Fibroblast of lung (primary cell): ENCODE results near the gene KCNIP1.

ENCODE experiments used
- EZH2 ChIP-seq: IDR thresholded peaks from 2 replicates; pipeline ENCODE4 v1.5.1; 2012; ENCODE audit warnings: low read length, control low read depth, mild to moderate bottlenecking; ENCODE audit errors: missing control alignments
- TF ChIP-seq, protein P1 (sequence below), 2 donors: IDR thresholded peaks in 1 of 2; conservative IDR thresholded peaks in 1 of 2; 1 replicate in 1 of 2; 2 replicates in 1 of 2; pipeline ENCODE4 v1.5.1; 2011 to 2012; ENCODE audit warnings: low read length in 2 of 2, control low read depth in 1 of 2, inconsistent platforms in 1 of 2, low read depth in 1 of 2, mild to moderate bottlenecking in 1 of 2

DNA sequence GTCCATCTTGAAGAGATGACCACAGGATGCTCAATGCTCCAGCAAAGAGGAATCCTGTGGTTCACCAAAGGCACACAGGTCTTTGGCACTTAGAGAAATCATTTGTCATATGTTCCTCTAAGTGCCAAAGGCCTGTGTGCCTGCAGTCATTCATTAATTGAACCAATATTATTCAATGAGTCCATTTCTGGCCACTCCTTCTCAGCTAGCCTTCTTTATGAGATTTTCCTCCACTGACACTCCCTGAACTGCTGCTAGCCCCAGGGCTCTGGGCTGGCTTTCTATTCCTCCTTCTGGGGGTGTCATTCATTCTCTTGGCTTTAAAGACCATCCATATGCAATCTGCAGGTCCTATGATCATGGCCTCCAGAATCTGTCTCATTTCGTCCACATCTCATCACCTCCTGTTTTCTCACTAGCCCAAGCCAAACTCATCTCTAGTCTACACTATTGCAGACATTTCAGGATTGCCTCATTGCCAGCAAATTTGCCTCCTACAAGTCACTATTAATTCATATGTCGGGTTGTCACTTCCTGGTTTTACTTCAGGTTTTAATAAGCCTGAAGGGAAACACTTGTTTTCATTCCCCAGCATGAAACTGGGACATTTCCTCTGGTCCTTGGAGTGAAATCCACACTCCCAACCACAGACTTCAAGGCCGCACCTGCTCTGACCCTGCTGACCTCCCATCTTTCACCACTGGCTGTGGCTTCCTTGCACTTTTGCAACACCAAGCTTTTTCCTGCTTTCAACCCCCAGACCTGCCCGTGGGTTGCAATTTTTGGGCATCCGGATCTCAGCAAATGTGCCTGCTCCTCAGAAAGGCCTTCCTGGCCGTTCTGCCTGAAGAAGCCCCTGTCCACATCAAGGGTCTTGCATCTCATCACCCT is 35.1 kb downstream of the KCNIP1 start:
- TF ChIP-seq, protein P1, sequence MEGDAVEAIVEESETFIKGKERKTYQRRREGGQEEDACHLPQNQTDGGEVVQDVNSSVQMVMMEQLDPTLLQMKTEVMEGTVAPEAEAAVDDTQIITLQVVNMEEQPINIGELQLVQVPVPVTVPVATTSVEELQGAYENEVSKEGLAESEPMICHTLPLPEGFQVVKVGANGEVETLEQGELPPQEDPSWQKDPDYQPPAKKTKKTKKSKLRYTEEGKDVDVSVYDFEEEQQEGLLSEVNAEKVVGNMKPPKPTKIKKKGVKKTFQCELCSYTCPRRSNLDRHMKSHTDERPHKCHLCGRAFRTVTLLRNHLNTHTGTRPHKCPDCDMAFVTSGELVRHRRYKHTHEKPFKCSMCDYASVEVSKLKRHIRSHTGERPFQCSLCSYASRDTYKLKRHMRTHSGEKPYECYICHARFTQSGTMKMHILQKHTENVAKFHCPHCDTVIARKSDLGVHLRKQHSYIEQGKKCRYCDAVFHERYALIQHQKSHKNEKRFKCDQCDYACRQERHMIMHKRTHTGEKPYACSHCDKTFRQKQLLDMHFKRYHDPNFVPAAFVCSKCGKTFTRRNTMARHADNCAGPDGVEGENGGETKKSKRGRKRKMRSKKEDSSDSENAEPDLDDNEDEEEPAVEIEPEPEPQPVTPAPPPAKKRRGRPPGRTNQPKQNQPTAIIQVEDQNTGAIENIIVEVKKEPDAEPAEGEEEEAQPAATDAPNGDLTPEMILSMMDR (conservative IDR thresholded peaks at IDR 0.05 in 1 of 2, IDR thresholded peaks at IDR 0.05 in 1 of 2; ENCODE audit: low read depth in 1 of 2, low read length in 2 of 2): no peak
- no peak for TF ChIP-seq EZH2
